ENCODE results near the gene MYH8. TPM values are rescaled to one million over a fixed set of nuclear protein-coding genes. Genes with fewer than 3 reads are reported as not detected.

Gene MYH8
- total RNA-seq, 2 donors from 2014 or later, result not detected

- H3K4me1 ChIP-seq, result no peaks in the 10 kb centered on the region
- no peaks in the 10 kb centered on the region for H3K9me3 ChIP-seq
- H3K4me3 ChIP-seq, result no peak overlapping the region
- no peak for TF ChIP-seq POLR2A (IDR thresholded peaks at IDR 0.05)
- TF ChIP-seq, protein P1, sequence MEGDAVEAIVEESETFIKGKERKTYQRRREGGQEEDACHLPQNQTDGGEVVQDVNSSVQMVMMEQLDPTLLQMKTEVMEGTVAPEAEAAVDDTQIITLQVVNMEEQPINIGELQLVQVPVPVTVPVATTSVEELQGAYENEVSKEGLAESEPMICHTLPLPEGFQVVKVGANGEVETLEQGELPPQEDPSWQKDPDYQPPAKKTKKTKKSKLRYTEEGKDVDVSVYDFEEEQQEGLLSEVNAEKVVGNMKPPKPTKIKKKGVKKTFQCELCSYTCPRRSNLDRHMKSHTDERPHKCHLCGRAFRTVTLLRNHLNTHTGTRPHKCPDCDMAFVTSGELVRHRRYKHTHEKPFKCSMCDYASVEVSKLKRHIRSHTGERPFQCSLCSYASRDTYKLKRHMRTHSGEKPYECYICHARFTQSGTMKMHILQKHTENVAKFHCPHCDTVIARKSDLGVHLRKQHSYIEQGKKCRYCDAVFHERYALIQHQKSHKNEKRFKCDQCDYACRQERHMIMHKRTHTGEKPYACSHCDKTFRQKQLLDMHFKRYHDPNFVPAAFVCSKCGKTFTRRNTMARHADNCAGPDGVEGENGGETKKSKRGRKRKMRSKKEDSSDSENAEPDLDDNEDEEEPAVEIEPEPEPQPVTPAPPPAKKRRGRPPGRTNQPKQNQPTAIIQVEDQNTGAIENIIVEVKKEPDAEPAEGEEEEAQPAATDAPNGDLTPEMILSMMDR (IDR thresholded peaks at IDR 0.05), result no peak
- no peaks in the 10 kb centered on the region for H3K27me3 ChIP-seq
- intact Hi-C loops (cut with DNase I), result no loop called here
- WGBS, 2 donors, result 60 to 69% methylated on average over 4 of the region's 4 CpGs
- no peak for ATAC-seq
- DNase-seq, result no peak
- H3K36me3 ChIP-seq (replicated peaks in 1 of 2; ENCODE audit: insufficient read depth in 1 of 2, low read depth in 2 of 2), result no peaks in the 10 kb centered on the region
- no peak overlapping the region for H3K27ac ChIP-seq
These were observed 6.6 kb downstream of the MYH8 start for GRCh38 chr17:10415161-10415560.

- no peaks in the 10 kb centered on the region for H3K4me1 ChIP-seq
- H3K27me3 ChIP-seq, result no peaks in the 10 kb centered on the region
- DNase-seq (no peak), ATAC-seq (no peak)
- intact Hi-C loops (cut with DNase I), result no loop called here
- no peak overlapping the region for H3K27ac ChIP-seq
- H3K4me3 ChIP-seq, result no peak overlapping the region
- H3K9me3 ChIP-seq, result no peaks in the 10 kb centered on the region
- TF ChIP-seq POLR2A (IDR thresholded peaks at IDR 0.05), result no peak
- TF ChIP-seq, protein P1 (IDR thresholded peaks at IDR 0.05), result no peak
- no peaks in the 10 kb centered on the region for H3K36me3 ChIP-seq (replicated peaks in 1 of 2; ENCODE audit: insufficient read depth in 1 of 2, low read depth in 2 of 2)
These were observed 18.2 kb downstream of the MYH8 start for GRCh38 chr17:10403589-10403988.

- DNase-seq (no peak), ATAC-seq (no peak)
- Histone ChIP-seq H3K4me3 (no peak overlapping the region), H3K36me3 (replicated peaks in 1 of 2; ENCODE audit: insufficient read depth in 1 of 2, low read depth in 2 of 2) (no peaks in the 10 kb centered on the region), H3K9me3 (no peaks in the 10 kb centered on the region), H3K27me3 (no peaks in the 10 kb centered on the region), H3K4me1 (no peaks in the 10 kb centered on the region), H3K27ac (no peak overlapping the region)
- intact Hi-C loops (cut with DNase I), result no loop called here
- WGBS, 2 donors, result 71 to 77% methylated on average over 9 of the region's 9 CpGs
- TF ChIP-seq POLR2A (IDR thresholded peaks at IDR 0.05), result no peak
- TF ChIP-seq, protein P1 (IDR thresholded peaks at IDR 0.05), result no peak
These were observed 23.4 kb downstream of the MYH8 start for GRCh38 chr17:10398352-10398751.

DNA sequence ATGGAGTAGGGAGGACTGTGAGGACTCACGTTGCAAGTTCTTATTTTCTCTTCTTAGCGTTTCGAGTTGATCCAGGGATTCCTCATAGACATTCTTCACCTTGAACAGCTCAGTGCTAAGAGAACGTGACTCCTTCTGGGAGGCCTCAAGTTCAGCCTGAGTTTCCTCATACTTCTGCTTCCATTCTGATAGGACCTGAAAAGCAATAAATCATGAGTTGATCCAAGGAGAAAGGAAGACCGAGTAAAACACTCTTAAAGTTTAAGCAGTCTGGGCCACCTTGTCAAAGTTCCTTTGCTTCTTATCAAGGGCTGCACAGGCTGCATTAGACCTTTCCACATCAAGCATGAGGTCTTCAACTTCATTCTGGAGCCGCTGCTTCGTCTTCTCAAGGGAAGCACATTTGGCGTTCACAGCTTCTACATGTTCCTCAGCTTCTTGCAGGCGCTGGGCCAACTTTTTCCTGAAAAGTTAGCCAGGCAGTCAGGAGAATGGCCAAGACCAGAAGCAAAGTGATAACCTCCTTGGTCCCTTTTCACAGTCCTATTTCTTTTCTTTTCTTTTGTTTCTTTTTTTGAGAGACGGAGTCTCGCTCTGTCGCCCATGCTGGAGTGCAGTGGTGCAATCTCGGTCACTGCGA, 25.1 kb downstream of the MYH8 start:
- WGBS, 2 donors, result 70 to 71% methylated on average over 14 of the region's 14 CpGs
- no peak overlapping the region for H3K4me3 ChIP-seq
- H3K9me3 ChIP-seq, result no peaks in the 10 kb centered on the region
- ATAC-seq (no peak), DNase-seq (no peak)
- no peaks in the 10 kb centered on the region for H3K36me3 ChIP-seq (replicated peaks in 1 of 2; ENCODE audit: insufficient read depth in 1 of 2, low read depth in 2 of 2)
- H3K27ac ChIP-seq, result no peak overlapping the region
- no peaks in the 10 kb centered on the region for H3K4me1 ChIP-seq
- no peaks in the 10 kb centered on the region for H3K27me3 ChIP-seq
- intact Hi-C loops (cut with DNase I), result no loop called here
- TF ChIP-seq POLR2A (IDR thresholded peaks at IDR 0.05), result no peak
- TF ChIP-seq, protein P1 (IDR thresholded peaks at IDR 0.05), result no peak

DNA sequence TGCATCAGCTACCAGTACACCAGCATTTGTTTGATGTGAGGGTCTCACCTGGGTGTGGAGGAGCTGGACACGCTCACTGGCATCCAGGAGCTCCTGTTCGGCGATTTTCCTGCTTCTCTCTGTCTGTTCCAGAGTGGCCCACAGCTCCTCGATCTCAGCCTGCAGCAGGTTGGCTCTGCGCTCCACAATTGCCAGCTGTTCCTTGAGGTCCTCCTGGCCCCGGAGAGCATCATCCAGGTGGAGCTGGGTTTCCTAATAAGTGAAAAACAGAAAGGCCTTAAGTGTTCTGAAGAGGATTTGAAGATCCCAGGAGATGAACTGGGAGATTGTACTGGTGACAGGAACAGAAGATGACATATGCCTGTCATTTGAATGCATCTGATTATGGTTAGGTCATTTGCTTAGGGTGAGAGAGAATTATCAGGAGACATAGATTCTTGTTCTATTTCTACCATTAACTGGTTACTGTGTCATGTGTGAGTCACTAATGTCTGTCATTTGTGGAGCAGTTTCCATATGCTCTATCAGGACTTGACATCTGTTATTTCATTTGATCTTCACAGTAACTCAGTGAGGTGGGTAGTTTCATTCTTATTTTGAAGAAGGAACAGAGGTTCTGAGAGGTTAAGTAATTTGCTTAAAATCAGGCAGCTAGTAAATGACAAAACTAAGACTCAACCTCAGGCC, 27.4 kb downstream of the MYH8 start:
- no peaks in the 10 kb centered on the region for H3K9me3 ChIP-seq
- intact Hi-C loops (cut with DNase I), result no loop called here

More for the DNA sequence above, 27.4 kb downstream of the MYH8 start:
- H3K36me3 ChIP-seq (replicated peaks in 1 of 2; ENCODE audit: insufficient read depth in 1 of 2, low read depth in 2 of 2), result no peaks in the 10 kb centered on the region
- DNase-seq, result no peak
- no peak overlapping the region for H3K4me3 ChIP-seq
- no peak overlapping the region for H3K27ac ChIP-seq
- ATAC-seq, result no peak
- WGBS, 2 donors, result 73 to 75% methylated on average over 6 of the region's 6 CpGs
- H3K4me1 ChIP-seq, result no peaks in the 10 kb centered on the region
- H3K27me3 ChIP-seq, result no peaks in the 10 kb centered on the region
- TF ChIP-seq, protein P1 (IDR thresholded peaks at IDR 0.05), result no peak
- TF ChIP-seq POLR2A (IDR thresholded peaks at IDR 0.05), result no peak

Measured in body of pancreas (tissue), 4 donors.